NB4 (cell line): ENCODE data around the gene COL23A1.

Experiments
- DNase-seq: peaks from one replicate; pipeline ENCODE4 v3.0.0; 2010; ENCODE audit warnings: low read depth
- H3K4me3 ChIP-seq: one replicate; pipeline ENCODE4 v1.5.1; 2011; ENCODE audit warnings: mild to moderate bottlenecking, low read depth, low read length, moderate library complexity
- MYC ChIP-seq: IDR thresholded peaks from 2 replicates; pipeline ENCODE4 v1.6.1; 2011; ENCODE audit warnings: low read depth, low read length
- POLR2A ChIP-seq: IDR thresholded peaks from 2 replicates; pipeline ENCODE4 v1.6.1; 2011; ENCODE audit warnings: mild to moderate bottlenecking; ENCODE audit not compliant: insufficient read length; ENCODE audit errors: extremely low read depth
- TF ChIP-seq, protein P1 (sequence below): IDR thresholded peaks from 2 replicates; pipeline ENCODE4 v1.6.1; 2011; ENCODE audit warnings: low read depth, low read length
- TF ChIP-seq, protein P2 (sequence below): IDR thresholded peaks from one replicate; pipeline ENCODE4 v1.5.1; 2012; ENCODE audit warnings: low read depth, low read length

The COL23A1 gene

DNA sequence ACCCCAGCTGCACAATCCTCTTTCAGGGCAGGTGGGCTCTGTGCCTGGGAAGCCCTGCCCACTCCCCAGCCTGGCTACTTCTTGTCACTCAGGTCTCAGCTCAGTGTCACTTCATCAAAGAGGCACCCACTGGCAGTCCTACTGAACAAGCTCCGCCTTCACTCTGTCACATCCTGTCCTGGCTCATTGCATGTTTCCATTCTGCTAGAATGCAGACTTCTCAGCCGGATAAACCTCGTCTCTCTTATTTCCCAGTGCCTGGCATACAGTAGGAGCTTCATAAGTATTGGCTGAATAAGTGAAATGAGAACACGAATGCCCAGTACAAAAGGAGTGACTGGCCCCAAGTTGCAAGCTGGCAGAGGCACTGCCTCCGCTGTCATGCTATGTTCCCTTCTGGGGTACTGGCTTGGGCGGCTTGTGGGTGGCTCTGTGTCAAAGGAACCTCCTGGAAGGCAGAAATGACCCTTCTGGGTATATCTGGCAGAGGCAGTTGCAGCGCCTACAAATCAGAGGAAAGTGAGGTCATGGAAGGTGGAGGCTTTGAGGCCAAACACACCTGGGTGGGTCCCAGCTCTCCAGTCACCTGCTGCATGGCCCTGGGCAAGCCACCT, 259.3 kb downstream of the COL23A1 start:
- TF ChIP-seq POLR2A: no peak
- TF ChIP-seq MYC: no peak
- TF ChIP-seq, protein P1, sequence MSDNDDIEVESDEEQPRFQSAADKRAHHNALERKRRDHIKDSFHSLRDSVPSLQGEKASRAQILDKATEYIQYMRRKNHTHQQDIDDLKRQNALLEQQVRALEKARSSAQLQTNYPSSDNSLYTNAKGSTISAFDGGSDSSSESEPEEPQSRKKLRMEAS: no peak
- TF ChIP-seq, protein P2, sequence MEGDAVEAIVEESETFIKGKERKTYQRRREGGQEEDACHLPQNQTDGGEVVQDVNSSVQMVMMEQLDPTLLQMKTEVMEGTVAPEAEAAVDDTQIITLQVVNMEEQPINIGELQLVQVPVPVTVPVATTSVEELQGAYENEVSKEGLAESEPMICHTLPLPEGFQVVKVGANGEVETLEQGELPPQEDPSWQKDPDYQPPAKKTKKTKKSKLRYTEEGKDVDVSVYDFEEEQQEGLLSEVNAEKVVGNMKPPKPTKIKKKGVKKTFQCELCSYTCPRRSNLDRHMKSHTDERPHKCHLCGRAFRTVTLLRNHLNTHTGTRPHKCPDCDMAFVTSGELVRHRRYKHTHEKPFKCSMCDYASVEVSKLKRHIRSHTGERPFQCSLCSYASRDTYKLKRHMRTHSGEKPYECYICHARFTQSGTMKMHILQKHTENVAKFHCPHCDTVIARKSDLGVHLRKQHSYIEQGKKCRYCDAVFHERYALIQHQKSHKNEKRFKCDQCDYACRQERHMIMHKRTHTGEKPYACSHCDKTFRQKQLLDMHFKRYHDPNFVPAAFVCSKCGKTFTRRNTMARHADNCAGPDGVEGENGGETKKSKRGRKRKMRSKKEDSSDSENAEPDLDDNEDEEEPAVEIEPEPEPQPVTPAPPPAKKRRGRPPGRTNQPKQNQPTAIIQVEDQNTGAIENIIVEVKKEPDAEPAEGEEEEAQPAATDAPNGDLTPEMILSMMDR: no peak
- DNase-seq: peak; percentile 60

DNA sequence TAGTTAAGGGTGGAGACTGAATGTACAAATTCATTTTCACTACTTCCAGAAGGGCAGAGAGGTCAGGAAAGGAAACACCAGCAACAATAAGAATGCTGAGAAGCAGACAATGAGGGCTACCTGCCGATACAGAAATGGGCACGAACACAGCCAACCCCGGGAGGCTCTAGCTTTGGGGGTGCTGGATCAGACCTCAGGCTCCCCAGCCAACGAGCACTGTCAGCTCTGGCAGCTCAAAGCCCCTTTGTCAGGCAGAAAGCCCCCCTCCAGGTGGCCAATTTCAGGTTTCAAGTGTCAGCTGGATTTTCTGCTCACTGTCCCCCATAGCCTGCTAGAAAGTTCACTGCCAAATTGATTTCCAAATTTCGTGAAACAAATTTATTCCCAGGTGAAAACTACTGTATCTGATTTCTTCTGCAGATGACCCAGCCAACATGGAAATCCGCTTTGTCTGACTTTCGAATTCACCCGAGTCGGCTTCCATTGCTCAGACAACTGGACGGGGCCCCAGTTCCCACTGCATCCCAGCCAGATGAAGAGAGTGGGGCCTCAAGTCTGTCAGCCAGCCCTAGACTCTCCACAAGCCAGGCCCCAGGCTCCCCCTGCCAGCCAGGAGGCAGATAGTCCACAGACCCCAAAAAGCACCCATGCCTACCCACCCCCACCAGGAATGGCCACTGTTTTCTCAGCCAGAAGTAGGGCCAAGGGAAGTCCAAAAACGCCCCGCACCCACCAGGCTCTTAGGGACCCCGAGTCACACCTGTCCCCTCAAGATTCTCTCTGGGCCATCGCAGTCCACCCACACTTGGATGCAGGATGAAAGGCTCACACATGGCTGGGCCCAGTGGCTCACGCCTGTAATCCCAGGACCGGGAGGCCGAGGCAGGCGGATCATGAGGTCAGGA, 261.1 kb downstream of the COL23A1 start:
- TF ChIP-seq MYC (no peak), POLR2A (no peak)
- TF ChIP-seq, protein P2: no peak
- TF ChIP-seq, protein P1: no peak
- no peak for DNase-seq
- H3K4me3 ChIP-seq: no peak overlapping the region

More for the DNA sequence above, 259.3 kb downstream of the COL23A1 start:
- no peak overlapping the region for H3K4me3 ChIP-seq

DNA sequence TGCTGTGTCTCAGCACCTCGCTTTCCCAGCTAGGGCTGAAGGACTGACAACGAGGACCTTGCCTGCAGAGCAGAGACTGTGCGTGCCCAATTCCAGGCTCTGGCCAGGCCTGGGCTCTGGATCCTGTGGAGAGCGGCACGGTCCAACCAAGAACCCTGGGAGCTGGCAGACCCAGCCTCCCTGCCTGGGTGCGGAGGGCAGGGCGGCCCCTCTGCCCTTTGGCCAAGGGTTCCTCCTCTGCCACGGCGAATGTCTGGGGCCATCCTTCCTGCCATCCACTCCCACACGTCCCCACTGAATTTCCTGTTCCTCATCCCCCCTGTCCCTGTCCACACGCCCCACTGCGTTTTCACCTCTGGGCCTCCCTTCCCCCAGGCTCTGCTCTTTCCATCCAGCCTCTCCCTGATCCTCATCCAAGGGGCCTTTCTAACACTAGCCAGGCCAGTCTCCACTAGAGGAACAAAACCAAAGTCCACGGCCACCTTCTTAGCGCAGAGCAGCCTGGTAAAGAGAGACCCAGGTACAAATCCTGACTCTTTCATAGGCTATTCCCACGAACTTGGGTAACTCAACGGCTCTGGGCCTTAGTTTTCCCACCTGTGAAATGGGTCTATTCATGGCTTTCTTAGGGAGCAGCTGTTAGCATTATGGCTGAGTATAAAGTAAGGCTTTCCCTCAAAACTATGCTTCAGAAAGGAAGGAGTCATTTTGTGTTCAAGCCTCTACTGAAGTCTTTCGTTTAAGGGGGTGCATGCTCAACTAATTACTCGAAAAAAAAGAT, 262.1 kb downstream of the COL23A1 start:
- TF ChIP-seq, protein P2: no peak
- DNase-seq: peak; percentile 71

DNA sequence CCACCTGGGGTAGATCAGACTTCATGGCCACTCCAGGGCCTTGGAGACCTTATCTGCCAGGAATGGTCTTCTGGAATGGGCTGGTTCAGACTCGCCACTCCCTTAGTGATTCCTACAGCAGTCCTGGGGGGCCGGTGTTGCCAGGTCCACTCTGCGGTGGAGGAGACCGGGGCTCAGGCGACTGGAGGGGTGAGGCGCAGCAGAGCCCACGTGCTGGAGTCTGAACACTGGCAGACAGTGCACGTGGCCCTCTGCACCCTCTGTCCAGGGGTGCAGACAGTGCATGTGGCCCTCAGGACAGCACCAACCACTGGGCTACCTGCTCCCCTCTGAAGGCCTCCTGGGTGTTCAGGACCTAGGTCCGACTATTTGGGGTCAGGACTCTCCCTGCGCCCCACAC, 262.7 kb downstream of the COL23A1 start:
- H3K4me3 ChIP-seq: no peak overlapping the region
- TF ChIP-seq POLR2A (no peak), MYC (no peak)
- TF ChIP-seq, protein P1: no peak
- TF ChIP-seq, protein P2: no peak
- no peak for DNase-seq

More for the DNA sequence above, 262.1 kb downstream of the COL23A1 start:
- H3K4me3 ChIP-seq: no peak overlapping the region

DNA sequence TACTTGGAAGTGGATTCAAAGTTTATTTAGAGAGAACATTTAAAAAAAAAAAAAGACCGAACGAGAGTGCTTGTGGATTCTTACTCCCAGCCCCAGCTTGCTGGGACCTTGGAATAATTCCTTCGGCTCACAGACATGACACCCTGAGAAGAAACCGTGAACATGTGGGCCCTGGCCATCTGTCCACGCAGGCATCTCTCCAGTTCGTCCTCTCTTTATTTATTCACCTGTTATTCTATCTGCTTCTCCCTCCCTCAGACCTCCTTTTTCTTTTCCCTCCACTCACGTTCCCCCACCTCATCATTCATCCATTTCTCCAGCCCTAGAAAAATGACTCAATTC, 263.8 kb downstream of the COL23A1 start:
- TF ChIP-seq, protein P2: no peak
- TF ChIP-seq, protein P1: no peak
- no peak for TF ChIP-seq MYC
- no peak for TF ChIP-seq POLR2A
- DNase-seq: no peak
- no peak overlapping the region for H3K4me3 ChIP-seq
